NCI-H2081 treated with DMSO at 0.1 percent for 48 hours (cell line): ENCODE data around the gene UNC119B.

Source experiments
- DNase-seq: peaks from one replicate; lab custom pipeline; 2025; lab: John Stamatoyannopoulos, UW

UNC119B gene

DNA sequence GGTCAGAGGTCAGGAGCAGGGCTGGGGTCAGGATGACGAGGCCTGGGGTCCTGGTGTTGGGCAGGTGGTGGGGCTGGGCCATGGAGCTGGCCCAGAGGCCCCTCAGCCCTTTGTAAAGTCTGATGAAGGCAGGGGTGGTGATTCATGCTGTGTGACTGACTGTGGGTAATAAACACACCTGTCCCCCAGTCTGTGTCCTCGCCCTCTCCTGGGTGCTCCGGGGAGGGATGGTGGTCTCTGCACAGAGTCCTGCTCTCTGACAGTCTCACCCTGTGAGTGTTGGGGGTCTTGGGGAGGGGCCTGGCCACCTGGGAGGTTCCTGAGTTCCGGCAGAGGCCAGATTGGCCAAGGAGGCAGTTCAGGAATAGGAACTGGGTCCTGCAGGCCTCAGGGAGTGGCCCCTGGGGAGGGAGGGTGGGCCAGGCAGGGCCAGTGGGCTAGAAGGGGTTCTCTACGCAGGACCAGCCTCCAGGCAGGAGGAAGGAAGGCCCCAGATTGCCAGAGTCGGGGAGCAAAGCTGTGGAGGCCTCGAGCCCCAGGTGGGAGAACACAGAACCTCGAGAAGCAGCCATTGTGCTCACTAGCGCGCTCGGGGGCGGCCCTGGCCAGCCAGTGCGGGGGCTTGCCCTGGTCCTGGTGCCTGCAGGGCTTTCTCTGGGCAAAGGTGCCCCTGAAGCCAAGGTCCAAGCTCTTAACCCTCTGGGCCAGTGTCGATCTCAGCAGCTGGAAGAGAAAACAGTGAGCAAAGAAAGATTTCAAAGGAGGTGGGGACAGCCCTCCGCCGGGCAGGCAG lies 29.8 kb downstream of the UNC119B start:
- DNase-seq: no peak

DNA sequence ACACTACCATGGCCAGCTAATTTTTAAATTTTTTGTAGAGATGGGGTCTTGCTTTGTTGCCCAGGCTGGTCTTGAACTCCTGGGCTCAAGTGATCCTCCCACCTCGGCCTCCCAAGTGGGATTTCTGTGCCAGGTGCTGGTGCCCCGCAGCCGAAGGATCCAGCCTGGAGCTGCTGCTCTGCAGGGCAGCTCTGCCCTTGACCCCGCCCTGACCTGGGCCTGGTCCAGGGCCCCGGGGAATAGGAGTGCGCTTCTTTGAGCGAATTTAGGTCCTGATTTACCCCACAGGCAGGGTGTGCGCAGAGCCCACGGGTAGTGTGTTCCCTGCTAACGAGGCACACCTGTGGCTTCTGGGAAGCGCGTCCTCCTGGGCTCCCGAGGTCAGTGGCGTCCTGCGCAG lies 30.6 kb downstream of the UNC119B start:
- no peak for DNase-seq

DNA sequence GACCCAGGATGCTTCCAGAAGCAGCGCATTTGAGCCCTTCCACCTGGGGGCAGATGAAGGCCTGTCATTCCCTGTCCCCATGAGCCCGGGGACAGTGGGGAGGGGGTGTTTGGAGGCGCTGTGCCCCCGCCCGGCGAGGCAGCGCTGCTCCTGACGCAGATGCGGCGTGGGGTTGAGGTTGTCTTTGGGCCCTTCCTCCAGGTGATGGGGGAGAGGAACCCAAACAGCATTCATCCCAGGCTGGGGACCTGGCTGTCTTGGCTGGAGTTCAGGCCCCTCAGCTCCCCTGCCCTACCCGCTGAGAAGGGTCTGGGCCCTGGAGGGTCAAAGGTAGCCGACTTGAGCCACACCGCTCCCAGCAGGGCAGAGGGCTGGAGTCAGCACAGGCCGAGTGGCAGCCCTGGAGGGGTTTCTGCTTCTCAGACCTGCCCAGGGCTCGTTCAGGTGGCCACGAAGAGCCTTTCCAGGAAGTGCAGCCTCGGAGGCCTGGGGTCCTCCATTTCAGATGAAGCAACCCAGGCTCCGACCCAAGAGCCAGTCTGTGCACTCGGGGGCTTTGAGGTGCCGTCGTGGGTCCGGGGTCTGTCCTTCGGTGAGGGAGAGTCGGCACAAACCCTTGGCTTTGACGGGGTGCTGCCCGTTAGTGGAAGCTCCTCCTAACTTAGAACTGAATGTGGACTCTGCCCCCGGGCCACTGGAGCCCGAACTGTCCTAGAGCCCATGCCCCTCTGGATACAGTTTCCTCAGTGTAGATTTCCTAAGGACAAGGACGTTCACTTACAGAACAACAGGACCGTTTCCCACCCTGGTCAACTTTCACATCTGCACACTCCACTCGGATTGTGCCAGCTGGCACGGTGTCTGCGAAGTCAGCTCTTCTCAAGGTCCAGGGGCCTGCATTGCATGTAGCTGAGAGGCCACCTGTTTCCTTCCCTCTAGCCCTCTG lies 31.5 kb downstream of the UNC119B start:
- DNase-seq: no peak

DNA sequence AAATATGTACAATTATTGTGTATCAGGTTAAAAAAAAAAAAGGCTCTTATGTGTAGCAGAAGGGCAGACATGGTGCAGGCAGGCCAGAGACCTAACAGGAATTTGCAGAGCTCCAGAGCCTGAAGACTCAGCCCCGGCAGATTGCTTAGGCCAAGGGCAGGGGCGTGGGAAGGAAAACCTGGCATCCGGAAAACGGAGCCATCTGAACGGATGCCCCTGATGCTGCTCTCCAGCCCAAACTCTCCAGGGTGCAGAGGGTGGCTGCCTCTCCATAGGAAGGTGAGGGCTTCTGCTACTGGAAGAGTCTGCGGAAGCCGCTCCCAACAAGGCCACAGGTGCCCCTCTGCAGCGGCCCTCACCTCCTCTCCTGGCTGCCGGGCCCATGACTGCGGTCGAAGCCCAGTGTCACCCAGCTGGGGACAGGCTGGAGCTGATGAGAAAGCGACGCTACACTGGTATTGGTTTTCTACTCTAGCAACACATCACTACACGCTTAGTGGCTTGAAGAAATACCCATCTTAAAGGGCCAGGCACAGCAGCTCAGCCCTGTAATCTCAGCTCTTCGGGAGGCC lies 34.8 kb downstream of the UNC119B start:
- no peak for DNase-seq

DNA sequence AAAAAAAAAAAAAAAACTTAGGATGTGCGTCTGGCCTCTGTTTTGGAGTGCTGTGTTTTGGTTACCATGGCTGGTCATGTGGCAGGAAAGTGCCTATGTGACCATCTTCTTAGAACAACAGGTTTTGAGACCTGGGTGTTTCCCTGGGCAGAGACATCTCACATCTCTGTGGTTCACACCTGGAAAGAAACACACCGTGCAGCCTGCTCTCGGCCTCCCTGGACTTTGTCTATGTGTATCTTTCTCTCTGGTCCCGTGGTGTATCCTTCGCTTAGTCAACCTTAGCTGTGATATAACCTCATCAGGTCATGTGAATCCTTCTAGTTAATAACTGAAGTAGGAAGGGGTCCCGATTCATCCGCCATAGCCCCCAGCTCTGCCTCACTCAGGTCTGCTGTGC lies 38.0 kb downstream of the UNC119B start:
- DNase-seq: no peak

DNA sequence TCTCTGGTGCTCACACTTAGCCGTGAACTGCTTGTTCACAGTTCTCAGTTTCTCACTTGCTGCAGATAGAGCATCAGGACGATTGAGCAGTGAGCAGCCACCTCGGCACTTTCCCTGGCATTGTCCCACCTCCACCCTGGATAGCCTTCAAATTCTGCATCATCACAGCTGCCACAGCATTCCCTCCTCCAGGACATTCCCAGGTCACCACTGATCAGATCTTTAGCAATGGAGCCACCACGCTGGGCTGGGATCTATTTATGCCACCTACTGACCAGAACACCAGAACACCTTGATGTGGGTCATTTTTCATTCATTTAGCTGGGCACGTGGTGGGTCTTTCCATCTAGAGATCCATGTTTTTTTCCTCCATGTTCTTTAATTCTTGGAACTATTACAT lies 39.0 kb downstream of the UNC119B start:
- no peak for DNase-seq

GRCh38 chr12:120750806-120751205 lies 40.5 kb downstream of the UNC119B start:
- DNase-seq: no peak

DNA sequence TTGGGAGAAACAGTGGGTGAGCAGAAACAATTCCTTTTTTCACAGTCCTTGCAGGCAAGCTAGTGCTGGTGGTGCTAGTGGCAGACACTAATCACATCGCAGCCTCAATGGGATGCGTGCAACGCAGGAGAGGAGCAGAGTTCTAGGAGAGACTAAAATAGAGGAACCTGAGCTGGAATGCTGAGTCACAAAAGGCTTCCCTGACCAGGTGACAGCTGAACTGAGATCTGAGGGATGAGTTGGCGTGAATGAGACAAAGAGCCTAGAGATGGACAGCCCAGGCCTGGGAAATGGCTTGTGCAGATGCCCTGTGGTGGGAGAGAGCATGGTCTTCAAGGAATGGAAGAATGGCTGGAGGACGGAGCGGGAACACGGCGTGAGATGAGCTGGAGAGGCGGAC lies 41.1 kb downstream of the UNC119B start:
- DNase-seq: no peak

DNA sequence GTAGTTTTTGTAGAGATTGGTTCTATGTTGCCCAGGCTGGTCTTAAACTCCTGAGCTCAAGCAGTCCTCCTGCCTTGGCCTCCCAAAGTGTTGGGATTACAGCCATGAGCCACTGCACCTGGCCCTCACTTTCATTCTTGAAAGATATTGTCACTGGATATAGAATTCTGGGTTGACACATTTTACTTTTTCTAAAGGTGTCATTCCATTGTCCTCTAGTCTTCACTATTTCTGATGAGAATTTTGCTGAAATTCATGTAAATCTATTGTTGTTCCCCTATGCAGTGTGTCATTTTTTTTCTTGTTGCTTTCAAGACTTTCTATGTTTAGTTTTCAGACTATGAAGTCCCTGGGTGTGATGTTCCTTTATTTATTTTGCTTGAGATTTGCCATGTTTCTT lies 44.5 kb downstream of the UNC119B start:
- DNase-seq: no peak

- no peak for DNase-seq
Measured at GRCh38 chr12:120755269-120755668, 45.0 kb downstream of the UNC119B start.

DNA sequence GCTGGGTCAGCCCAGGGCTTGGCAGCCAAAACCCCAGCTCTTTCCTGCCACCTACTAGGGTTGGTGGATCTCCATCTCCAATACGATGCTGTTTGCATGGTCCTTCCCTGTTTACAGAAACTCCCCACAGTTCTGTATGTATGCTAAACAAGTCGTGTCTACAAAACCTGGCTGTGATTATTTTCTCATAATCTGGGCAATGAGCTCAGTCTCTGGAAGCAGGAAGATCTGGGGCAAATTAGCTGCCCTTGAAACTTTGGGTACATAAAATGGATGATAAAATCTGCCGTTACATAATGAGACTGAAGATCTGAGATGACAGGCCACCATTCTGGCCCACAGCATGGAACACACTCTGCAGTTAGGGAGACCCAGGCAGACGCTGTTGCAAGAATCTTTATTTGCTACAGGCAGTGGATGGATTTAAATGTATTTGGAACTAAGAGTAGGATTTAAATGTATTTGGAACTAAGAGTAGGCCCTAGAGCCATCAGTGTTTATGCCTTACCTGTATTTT lies 47.0 kb downstream of the UNC119B start:
- DNase-seq: no peak

DNA sequence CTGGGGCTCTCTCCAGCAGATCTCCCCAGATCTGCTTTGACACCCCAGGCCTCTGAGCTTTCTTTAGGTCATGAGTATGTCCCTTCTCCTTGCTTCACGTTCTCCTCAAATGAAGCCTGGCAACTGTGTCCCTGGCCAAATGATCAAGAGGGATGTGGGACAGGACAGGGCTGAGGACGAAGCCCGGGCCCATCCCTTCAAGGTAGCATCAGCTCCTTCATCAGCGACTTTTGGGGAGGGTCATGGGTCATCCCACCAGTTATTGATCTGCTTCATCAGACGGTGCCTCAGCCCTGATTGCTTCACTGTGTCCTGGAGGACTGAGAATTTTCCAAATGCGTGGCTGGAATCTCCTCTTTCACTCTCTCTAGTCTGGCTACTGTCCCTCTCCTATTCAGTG lies 47.7 kb downstream of the UNC119B start:
- DNase-seq: no peak

DNA sequence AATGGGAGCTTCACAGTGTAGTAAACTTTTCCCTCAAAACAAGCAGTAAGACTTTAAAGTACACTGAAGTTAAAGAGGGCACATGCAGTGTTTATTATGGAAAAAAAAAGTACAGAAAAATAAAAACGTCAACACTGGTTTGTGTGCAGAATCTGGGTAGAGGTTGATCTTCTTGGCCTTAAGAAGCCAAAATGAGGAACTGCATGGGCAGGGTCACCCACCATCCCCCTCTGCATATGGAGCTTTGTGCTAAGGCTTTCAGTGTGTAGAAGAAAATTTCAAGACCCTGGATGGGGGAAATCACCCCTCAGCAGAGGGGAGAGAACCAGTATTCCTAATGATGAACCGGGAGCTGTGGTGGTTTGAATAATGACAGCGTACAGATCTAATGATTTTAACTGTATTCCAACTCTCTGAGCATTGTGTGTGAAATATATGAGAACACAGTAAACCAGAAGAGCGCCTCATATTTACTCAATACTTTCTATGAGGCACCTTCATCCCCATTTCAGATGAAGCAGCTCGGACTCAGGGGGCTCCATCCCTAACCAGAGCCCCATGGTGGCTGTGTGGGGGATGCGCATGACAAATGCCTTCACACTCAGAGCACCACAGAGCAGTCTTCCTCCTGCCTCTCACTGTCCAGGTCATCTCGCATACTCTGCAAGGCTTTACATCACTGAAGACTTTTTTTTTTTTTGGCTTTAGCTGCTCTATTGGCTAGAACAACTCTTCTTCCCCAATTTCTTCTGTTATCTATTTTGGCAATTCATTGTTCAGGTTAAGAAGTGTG lies 48.7 kb downstream of the UNC119B start:
- no peak for DNase-seq

DNA sequence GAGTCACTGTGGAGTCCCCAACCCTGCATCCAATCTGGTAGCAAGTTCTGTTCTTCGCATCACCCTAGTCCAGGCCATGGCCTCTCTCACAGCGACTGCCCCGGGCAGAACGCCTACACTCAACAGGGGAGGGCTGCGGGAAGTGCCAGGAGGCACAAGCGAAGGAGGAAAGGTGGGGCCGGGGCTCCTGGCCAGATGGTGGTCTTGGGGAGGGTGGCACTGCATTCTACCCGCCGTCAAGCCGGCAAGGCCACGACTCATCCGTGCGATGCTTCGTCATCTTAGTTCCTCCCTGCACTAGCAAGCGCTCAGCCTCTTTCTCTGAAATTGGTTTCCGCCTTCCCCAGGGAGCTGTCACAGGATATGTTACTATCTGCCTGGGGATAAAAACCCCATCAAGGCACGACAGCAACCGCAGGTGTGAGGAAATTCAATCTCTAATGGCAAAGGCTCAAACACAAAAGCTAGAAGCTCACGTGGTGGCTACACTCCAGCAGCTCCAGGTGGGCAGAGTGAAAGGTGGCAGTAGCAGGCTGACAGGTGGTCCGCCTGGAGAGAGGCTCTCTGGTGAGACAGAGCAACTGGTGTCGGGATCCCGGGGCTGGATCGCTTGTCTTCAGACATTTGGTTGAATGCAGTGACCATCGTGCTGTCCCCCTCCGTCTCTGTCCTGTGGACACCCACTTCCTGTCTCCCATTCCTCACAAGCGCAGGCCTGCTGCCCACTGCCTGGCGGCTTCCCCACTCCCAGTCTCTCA lies 49.5 kb downstream of the UNC119B start:
- DNase-seq: peak; percentile 91

DNA sequence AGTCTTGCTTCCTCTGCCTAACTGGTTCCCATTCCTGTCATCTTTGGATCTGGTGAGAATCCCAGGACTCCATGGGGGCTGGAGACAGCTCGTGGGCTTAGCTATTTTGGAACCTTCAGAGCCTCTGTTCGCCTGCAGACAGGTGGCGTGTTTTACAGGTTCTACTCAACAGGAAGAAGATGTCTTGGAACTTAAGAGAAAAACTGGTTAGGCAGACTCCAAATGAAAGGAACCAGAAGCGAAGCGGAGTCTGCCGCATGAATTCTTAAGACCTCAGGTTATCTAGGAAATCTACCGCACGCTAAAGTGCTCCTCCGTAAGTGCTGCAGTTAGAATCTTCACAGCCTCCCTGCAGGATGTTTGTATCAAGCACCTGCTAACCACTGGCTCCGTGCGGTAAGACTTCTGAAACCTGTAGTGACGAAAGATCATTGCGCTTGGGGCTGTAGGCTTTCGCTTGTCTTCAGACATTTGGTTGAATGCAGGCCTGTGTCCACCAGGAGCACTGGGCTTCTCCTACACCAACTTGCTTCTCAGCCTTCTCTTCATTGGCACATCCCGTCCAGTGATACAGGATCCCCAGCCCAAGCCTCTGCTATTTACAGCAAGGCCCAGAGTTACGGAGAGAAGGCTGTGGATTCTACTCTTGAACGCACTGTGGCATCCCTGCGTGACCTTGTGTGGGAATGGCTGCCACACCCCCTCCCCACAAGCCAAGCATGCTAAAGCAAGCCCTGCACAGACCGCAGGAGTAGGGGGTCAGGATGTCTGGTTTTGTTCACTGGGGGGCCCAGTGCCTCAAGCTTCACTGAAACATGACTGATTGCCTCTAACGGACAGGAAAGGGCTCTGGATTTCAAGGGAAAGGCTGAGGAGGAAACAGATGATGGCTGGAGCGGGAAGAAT lies 50.3 kb downstream of the UNC119B start:
- no peak for DNase-seq

DNA sequence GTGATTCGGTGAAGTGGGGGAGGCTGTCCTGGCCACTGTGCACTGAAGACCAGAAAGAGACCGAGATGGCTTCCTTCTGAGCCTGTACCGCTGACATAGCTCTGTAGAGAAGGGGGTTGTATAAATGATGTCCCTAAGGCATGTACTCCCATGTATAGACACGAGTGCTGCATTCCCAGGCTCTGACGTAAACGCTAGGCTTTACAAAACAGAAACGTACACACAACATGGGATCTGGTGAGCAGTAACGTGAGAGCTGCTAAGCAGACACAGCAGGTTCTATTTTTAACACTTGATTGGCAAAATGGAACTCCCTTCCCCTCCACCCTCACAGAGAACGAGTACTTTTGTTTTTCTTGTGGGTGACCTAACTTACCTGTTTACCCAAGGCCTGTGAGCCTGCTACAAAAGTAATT lies 51.3 kb downstream of the UNC119B start:
- DNase-seq: no peak

DNA sequence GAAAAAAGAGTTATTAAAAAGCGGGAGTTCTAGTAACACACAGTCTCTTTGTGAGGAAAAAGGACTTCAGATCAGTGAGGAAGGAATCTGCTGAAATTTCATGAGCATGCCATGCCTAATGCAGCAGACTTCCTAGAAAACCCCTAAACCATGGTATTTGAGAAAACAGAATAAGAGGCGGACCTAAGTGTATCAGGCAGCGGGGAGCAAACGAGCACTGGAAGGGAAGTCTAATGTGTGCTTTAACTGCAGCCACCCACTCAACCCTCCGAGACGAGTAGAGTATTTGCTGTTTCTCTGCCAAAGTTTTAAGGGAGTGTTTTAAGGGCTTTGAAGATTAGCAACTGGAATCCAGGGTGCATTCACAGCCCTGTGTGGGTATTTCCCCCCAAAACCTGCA lies 51.8 kb downstream of the UNC119B start:
- no peak for DNase-seq

GRCh38 chr12:120763250-120763649 lies 53.0 kb downstream of the UNC119B start:
- DNase-seq: no peak

DNA sequence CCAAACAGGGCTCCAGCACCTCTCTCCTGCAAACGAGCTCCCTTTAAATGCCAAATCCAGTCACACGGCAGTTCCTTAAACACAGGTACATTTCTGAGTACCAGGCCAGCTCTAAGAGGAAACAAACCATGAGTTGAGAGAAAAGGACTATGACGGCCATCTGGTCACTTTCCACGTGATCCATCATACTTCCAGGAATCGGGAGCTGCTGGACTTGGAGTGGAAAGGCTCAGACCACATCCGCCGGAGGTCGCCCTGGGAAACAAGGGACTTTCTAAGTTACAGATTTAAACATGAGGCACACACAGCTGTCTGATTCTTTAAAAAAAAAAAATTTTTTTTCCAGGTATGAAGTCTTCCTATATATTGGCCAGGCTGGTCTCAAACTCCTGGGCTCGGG lies 54.6 kb downstream of the UNC119B start:
- no peak for DNase-seq

- DNase-seq: no peak
Measured at GRCh38 chr12:120766566-120766965, 56.3 kb downstream of the UNC119B start.
